Endothelial cell of umbilical vein (primary cell): ENCODE data around the gene ZNF609.

ENCODE experiments used
- EZH2 ChIP-seq: IDR thresholded peaks from 2 replicates; pipeline ENCODE4 v1.6.1; 2012; ENCODE audit warnings: borderline replicate concordance, low read depth, mild to moderate bottlenecking, moderate library complexity, low read length, inconsistent platforms; ENCODE audit not compliant: severe bottlenecking
- FOS ChIP-seq: IDR thresholded peaks from 2 replicates; pipeline ENCODE4 v1.6.1; 2011; ENCODE audit warnings: mild to moderate bottlenecking, low read length, moderate library complexity, borderline replicate concordance; ENCODE audit not compliant: insufficient read depth
- GATA2 ChIP-seq: IDR thresholded peaks from 2 replicates; pipeline ENCODE4 v1.7.0; 2011; ENCODE audit warnings: low read depth, mild to moderate bottlenecking, moderate library complexity, mixed read lengths, low read length; ENCODE audit not compliant: insufficient read length, insufficient read depth
- JUN ChIP-seq: IDR thresholded peaks from 2 replicates; pipeline ENCODE4 v1.6.1; 2011; ENCODE audit warnings: borderline replicate concordance, low read depth; ENCODE audit not compliant: insufficient read length, insufficient read depth
- MAX ChIP-seq: IDR thresholded peaks from 2 replicates; pipeline ENCODE4 v1.6.1; 2011; ENCODE audit not compliant: insufficient read depth, insufficient read length
- MYC ChIP-seq: IDR thresholded peaks from one replicate; pipeline ENCODE4 v1.6.1; 2011; ENCODE audit warnings: mild to moderate bottlenecking, low read depth, low read length
- POLR2A ChIP-seq: IDR thresholded peaks from 2 replicates; pipeline ENCODE4 v1.6.1; 2012; ENCODE audit warnings: low read depth, mild to moderate bottlenecking, control low read depth, low read length
- POLR2AphosphoS5 ChIP-seq: IDR thresholded peaks from 2 replicates; pipeline ENCODE4 v1.6.1; 2012; ENCODE audit warnings: low read depth, mild to moderate bottlenecking, control low read depth, low read length, moderate library complexity; ENCODE audit not compliant: insufficient read depth
- TF ChIP-seq, protein P1 (sequence below), 2 donors: IDR thresholded peaks; 1 replicate in 1 of 2; 2 replicates in 1 of 2; pipeline ENCODE4 v1.5.1; 2011; ENCODE audit warnings: low read length in 2 of 2, mild to moderate bottlenecking in 2 of 2, moderate library complexity in 2 of 2, control low read depth in 1 of 2, inconsistent platforms in 1 of 2, low read depth in 1 of 2; ENCODE audit not compliant: insufficient read depth in 1 of 2; ENCODE audit errors: extremely low read depth in 1 of 2

DNA sequence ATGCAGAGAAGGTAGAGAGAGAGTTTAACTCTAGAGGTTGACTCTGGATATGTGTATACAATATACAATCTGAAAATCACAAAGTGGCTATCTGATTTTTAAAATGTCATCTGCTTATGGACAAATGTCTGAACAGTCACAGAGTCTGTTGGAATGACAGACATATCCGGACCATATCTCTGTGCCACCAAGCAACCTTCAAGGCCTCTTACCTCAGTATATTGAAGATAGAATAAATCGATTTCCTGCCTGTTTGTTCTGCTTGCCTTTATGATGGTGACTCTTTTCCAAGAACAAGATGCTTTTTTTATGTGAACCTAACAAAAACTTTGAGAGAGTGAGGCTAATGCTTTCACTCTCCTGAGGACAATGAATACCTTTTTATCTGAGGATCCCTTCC, 163.9 kb downstream of the ZNF609 start:
- no peak for TF ChIP-seq POLR2A
- TF ChIP-seq, protein P1, sequence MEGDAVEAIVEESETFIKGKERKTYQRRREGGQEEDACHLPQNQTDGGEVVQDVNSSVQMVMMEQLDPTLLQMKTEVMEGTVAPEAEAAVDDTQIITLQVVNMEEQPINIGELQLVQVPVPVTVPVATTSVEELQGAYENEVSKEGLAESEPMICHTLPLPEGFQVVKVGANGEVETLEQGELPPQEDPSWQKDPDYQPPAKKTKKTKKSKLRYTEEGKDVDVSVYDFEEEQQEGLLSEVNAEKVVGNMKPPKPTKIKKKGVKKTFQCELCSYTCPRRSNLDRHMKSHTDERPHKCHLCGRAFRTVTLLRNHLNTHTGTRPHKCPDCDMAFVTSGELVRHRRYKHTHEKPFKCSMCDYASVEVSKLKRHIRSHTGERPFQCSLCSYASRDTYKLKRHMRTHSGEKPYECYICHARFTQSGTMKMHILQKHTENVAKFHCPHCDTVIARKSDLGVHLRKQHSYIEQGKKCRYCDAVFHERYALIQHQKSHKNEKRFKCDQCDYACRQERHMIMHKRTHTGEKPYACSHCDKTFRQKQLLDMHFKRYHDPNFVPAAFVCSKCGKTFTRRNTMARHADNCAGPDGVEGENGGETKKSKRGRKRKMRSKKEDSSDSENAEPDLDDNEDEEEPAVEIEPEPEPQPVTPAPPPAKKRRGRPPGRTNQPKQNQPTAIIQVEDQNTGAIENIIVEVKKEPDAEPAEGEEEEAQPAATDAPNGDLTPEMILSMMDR (IDR thresholded peaks at IDR 0.05; ENCODE audit: extremely low read depth in 1 of 2, insufficient read depth in 1 of 2, low read depth in 1 of 2, low read length in 2 of 2), result no peak
- no peak for TF ChIP-seq FOS
- TF ChIP-seq POLR2AphosphoS5, result no peak
- TF ChIP-seq GATA2, result no peak
- no peak for TF ChIP-seq EZH2
- no peak for TF ChIP-seq JUN
- no peak for TF ChIP-seq MAX
- TF ChIP-seq MYC, result no peak
